Measurements from ENCODE around the gene MINK1.
"Not testable (repeated sequence)": the region's sequence is repeated elsewhere in the genome, so short reads cannot be mapped to it uniquely, and the experiment has no call there.

MINK1 gene

GRCh38 chr17:4903051-4903818 is 70.1 kb downstream of the MINK1 start, which contains the start of gene CHRNE:
CHRNE (minus strand) TSS chr17:4903098; CDS start chr17:4903063, 35 bp downstream.
- Mint-ChIP-seq H3K9me3 (no peaks in the 10 kb centered on the region), H3K27ac (ENCODE audit: low read depth) (peak within 1 kb of the TSS; percentile 92), H3K4me1 (peaks cover 38% of the 10 kb centered on the region), H3K4me3 (peak within 1 kb of the TSS; percentile 84), H3K36me3 (ENCODE audit: insufficient read depth) (peaks cover 31% of the 10 kb centered on the region), H3K27me3 (no peaks in the 10 kb centered on the region)
- ATAC-seq (replicated peaks; ENCODE audit: extremely low read depth, poor library complexity, severe bottlenecking) (peak; percentile 74), DNase-seq (ENCODE audit: low spot score in 2 of 2) (peak; percentile 57 to 63)

DNA sequence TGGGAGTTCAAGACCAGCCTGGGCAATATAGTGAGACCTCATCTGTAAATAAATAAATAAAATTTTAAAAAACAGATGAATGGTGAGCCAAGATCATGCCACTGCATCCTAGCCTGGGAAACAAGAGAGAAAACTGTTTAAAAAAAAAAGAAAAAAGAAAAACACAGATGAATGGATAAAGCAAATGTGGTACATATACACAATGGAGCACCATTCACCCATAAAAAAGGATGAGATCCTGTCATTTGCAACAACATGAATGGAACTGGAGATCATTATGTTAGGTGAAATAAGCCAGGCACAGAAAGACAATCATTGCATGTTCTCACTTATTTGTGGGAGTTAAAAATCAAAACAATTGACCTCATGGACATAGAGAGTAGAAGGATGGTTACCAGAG is 73.5 kb downstream of the MINK1 start:
- DNase-seq (ENCODE audit: low spot score in 2 of 2); H3K27me3 Mint-ChIP-seq; H3K4me3 Mint-ChIP-seq; H3K27ac Mint-ChIP-seq (ENCODE audit: low read depth); H3K9me3 Mint-ChIP-seq; ATAC-seq (replicated peaks; ENCODE audit: extremely low read depth, poor library complexity, severe bottlenecking): not testable (repeated sequence)
- peaks cover 18% of the 10 kb centered on the region for H3K4me1 Mint-ChIP-seq
- H3K36me3 Mint-ChIP-seq (ENCODE audit: insufficient read depth), result peaks cover 15% of the 10 kb centered on the region

DNA sequence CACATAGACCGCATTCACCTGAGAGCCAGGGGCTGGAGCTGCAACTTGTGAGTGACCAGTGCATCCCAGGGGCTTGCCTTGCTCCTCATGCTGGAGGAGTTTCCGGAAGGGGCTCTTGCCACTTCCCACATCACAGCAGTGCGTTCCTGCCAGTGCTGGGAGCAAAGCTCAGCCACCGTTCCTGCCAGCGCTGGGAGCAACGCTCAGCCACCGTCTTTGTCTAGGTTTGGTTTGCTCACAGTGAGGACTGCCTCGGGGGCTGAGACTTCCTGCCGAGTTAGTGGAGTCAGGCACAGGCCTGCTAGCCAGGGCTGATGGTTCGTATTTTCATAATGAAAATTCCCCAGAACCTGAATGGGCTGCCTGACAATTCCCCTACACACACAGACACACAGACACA is 75.2 kb downstream of the MINK1 start:
- DNase-seq (ENCODE audit: low spot score in 2 of 2), result no peak
- Mint-ChIP-seq H3K4me1 (peaks cover 6% of the 10 kb centered on the region), H3K4me3 (no peak overlapping the region), H3K9me3 (no peaks in the 10 kb centered on the region), H3K27me3 (no peaks in the 10 kb centered on the region), H3K36me3 (ENCODE audit: insufficient read depth) (peaks cover 12% of the 10 kb centered on the region), H3K27ac (ENCODE audit: low read depth) (no peak overlapping the region)
- ATAC-seq (replicated peaks; ENCODE audit: extremely low read depth, poor library complexity, severe bottlenecking), result no peak

- peak; percentile 83 for ATAC-seq (replicated peaks; ENCODE audit: extremely low read depth, poor library complexity, severe bottlenecking)
- Mint-ChIP-seq H3K36me3 (ENCODE audit: insufficient read depth) (peaks cover 8% of the 10 kb centered on the region), H3K9me3 (no peaks in the 10 kb centered on the region), H3K4me3 (no peak overlapping the region), H3K4me1 (peaks cover under 1% of the 10 kb centered on the region), H3K27me3 (no peaks in the 10 kb centered on the region), H3K27ac (ENCODE audit: low read depth) (no peak overlapping the region)
- DNase-seq (ENCODE audit: low spot score in 2 of 2), result peak; percentile 57 to 62
These were observed 75.8 kb downstream of the MINK1 start for GRCh38 chr17:4908711-4909496.

GRCh38 chr17:4913994-4914393 is 80.9 kb downstream of the MINK1 start:
- DNase-seq (ENCODE audit: low spot score in 2 of 2), result no peak
- no peak overlapping the region for H3K27ac Mint-ChIP-seq (ENCODE audit: low read depth)
- ATAC-seq (replicated peaks; ENCODE audit: extremely low read depth, poor library complexity, severe bottlenecking), result no peak
- H3K4me3 Mint-ChIP-seq, result no peak overlapping the region
- H3K27me3 Mint-ChIP-seq, result no peaks in the 10 kb centered on the region
- no peaks in the 10 kb centered on the region for H3K4me1 Mint-ChIP-seq
- H3K36me3 Mint-ChIP-seq (ENCODE audit: insufficient read depth), result no peaks in the 10 kb centered on the region
- no peaks in the 10 kb centered on the region for H3K9me3 Mint-ChIP-seq

DNA sequence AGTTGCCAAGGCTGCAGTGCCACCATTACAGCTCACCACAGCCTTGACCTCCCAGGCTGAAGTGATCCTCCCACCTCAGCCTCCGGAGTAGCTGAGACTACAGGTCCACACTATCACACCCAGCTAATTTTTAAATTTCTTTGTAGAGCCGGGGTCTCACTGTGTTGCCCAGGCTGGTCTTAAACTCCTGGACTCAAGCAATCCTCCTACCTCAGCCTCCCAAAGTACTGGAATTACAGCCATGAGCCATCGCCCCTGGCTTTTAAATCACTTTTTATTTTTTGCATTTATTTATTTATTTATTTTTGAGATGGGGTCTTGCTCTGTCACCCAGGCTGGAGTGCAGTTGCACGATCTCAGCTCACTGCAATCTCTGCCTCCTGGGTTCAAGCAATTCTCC is 81.4 kb downstream of the MINK1 start:
- not testable (repeated sequence) for H3K4me3 Mint-ChIP-seq

DNA sequence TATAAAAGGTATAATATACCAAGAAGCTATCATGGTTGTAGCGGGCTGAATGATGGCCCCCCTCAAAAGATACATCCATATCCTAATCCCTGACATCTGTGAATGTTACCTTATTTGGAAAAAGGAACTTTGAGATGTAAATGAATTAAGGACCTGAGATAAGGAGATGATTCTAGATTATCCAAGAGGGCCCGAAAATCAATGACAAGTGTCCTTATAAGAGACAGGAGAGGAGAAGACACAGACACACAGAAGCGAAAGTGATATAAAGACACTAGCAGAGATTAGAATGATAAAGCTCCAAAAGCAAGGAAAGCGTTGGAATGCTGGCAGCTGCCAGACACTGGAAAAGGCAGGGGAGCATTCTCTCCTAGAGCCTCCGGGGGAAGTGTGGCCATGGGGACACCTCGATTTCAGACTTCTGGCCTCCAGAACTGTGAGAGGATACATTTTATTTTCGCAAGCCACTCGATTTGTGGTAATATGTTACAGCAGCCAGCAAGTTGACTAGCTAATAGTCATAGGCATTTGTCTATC is 86.4 kb downstream of the MINK1 start:
- DNase-seq (ENCODE audit: low spot score in 2 of 2), result no peak
- no peak overlapping the region for H3K4me3 Mint-ChIP-seq
- no peak for ATAC-seq (replicated peaks; ENCODE audit: extremely low read depth, poor library complexity, severe bottlenecking)
- no peak overlapping the region for H3K27ac Mint-ChIP-seq (ENCODE audit: low read depth)
- H3K4me1 Mint-ChIP-seq, result no peaks in the 10 kb centered on the region
- H3K9me3 Mint-ChIP-seq, result no peaks in the 10 kb centered on the region
- H3K27me3 Mint-ChIP-seq, result no peaks in the 10 kb centered on the region
- no peaks in the 10 kb centered on the region for H3K36me3 Mint-ChIP-seq (ENCODE audit: insufficient read depth)

More for the DNA sequence above, 81.4 kb downstream of the MINK1 start:
- not testable (repeated sequence) for DNase-seq (ENCODE audit: low spot score in 2 of 2); ATAC-seq (replicated peaks; ENCODE audit: extremely low read depth, poor library complexity, severe bottlenecking); H3K9me3 Mint-ChIP-seq; H3K27ac Mint-ChIP-seq (ENCODE audit: low read depth); H3K27me3 Mint-ChIP-seq; H3K4me1 Mint-ChIP-seq; H3K36me3 Mint-ChIP-seq (ENCODE audit: insufficient read depth)

DNA sequence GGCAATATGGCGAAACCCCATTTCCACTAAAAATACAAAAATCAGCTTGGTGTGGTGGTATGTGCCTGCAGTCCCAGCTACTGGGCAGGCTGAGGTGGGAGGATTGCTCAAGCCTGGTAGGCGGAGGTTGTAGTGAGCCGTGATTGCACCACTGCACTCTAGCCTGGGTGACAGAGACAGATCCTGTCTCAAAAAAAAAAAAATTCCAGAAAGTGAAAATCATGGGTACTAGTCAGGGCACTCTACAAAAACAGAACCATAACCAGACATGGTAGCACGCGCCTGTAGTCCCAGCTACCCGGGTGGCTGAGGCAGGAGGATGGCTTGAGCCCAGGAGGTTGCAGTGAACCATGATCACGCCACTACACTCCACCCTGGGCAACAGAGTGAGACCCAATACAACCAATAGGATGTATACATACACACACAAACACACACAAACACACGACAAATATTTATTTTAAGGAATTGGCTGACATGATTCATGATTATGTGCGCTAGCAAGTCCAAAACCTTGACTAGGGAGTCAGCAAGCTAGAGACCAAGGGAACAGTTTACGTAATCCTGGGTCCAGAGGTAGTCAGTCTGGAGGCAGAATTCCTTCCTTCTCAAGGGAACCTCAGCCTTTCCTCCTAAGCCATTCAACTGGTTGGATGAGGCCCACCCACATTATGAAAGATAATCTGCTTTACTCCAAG is 87.4 kb downstream of the MINK1 start:
- Mint-ChIP-seq H3K36me3 (ENCODE audit: insufficient read depth) (no peaks in the 10 kb centered on the region), H3K4me1 (no peaks in the 10 kb centered on the region), H3K9me3 (no peaks in the 10 kb centered on the region), H3K4me3 (no peak overlapping the region), H3K27me3 (no peaks in the 10 kb centered on the region), H3K27ac (ENCODE audit: low read depth) (no peak overlapping the region)
- ATAC-seq (replicated peaks; ENCODE audit: extremely low read depth, poor library complexity, severe bottlenecking) (no peak), DNase-seq (ENCODE audit: low spot score in 2 of 2) (no peak)

- Mint-ChIP-seq H3K36me3 (ENCODE audit: insufficient read depth) (no peaks in the 10 kb centered on the region), H3K4me3 (no peak overlapping the region), H3K27ac (ENCODE audit: low read depth) (no peak overlapping the region), H3K4me1 (no peaks in the 10 kb centered on the region), H3K9me3 (no peaks in the 10 kb centered on the region), H3K27me3 (no peaks in the 10 kb centered on the region)
- ATAC-seq (replicated peaks; ENCODE audit: extremely low read depth, poor library complexity, severe bottlenecking) (no peak), DNase-seq (ENCODE audit: low spot score in 2 of 2) (no peak)
These were observed 88.2 kb downstream of the MINK1 start for GRCh38 chr17:4921320-4921719.

GRCh38 chr17:4926577-4927335 is 93.6 kb downstream of the MINK1 start:
- not testable (repeated sequence) for ATAC-seq (replicated peaks; ENCODE audit: extremely low read depth, poor library complexity, severe bottlenecking); H3K4me1 Mint-ChIP-seq; DNase-seq (ENCODE audit: low spot score in 2 of 2); H3K9me3 Mint-ChIP-seq; H3K27ac Mint-ChIP-seq (ENCODE audit: low read depth); H3K36me3 Mint-ChIP-seq (ENCODE audit: insufficient read depth); H3K4me3 Mint-ChIP-seq; H3K27me3 Mint-ChIP-seq

DNA sequence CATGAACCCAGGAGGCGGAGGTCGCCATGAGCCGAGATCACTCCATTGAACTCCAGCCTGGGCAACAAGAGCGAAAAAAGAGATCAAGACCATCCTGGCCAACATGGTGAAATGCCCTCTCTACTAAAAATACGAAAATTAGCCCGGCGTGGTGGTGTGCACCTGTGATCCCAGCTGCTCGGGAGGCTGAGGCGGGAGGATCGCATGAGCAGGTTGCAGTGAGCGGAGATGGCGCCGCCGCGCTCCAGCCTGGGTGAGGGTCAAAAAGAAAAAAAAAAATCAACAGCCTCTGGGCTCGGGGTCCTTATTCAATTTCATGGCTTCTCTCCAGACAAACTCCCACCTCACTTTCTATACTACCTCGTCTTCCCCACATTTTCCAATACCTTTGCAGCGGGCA is 95.7 kb downstream of the MINK1 start:
- H3K4me3 Mint-ChIP-seq, result no peak overlapping the region
- peaks cover 20% of the 10 kb centered on the region for H3K4me1 Mint-ChIP-seq
- no peaks in the 10 kb centered on the region for H3K9me3 Mint-ChIP-seq
- ATAC-seq (replicated peaks; ENCODE audit: extremely low read depth, poor library complexity, severe bottlenecking) (no peak), DNase-seq (ENCODE audit: low spot score in 2 of 2) (no peak)
- H3K36me3 Mint-ChIP-seq (ENCODE audit: insufficient read depth), result peaks cover 3% of the 10 kb centered on the region
- no peak overlapping the region for H3K27ac Mint-ChIP-seq (ENCODE audit: low read depth)
- no peaks in the 10 kb centered on the region for H3K27me3 Mint-ChIP-seq

DNA sequence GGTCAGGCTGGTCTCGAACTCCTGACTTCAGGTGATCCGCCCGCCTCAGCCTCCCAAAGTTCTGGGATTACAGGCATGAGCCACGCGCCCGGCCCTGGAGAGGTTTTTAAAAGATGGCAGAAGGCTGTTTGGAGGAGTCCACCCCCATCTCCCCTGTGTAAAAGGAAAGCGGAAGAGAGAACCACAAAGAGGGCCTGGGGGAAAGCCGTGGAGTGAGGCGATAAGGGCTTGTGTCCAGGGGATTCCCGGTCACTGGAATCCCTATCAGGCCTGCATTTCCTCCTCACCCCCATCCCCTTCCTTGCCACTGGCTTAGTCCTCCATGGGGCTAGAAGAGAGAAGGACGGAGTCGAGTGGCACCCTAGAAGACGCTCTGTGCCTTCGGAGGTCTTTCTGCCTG is 98.8 kb downstream of the MINK1 start, which contains the start of gene GP1BA:
Gene GP1BA (plus strand): TSS at position 315 of the 400 bp plus-strand sequence. CDS start 328 bp downstream, outside the sequence.
- no peak for DNase-seq (ENCODE audit: low spot score in 2 of 2)
- no peak within 1 kb of the TSS for H3K4me3 Mint-ChIP-seq
- no peaks in the 10 kb centered on the region for H3K9me3 Mint-ChIP-seq
- peak within 1 kb of the TSS; percentile 89 for H3K27ac Mint-ChIP-seq (ENCODE audit: low read depth)
- H3K4me1 Mint-ChIP-seq, result peaks cover 39% of the 10 kb centered on the region
- peaks cover 11% of the 10 kb centered on the region for H3K36me3 Mint-ChIP-seq (ENCODE audit: insufficient read depth)
- ATAC-seq (replicated peaks; ENCODE audit: extremely low read depth, poor library complexity, severe bottlenecking), result no peak
- H3K27me3 Mint-ChIP-seq, result no peaks in the 10 kb centered on the region
